ENCODE results near the gene LETM1. TPM values are rescaled to one million over a fixed set of nuclear protein-coding genes. Genes with fewer than 3 reads are reported as not detected.
A peak's percentile ranks its signal among the peaks of the same experiment; 100 is the strongest.

LETM1 gene
- total and polyA plus RNA-seq, 2 donors (not counting 3 experiments of a cell fraction or from before 2014, with no cell fraction given) = 25.6 to 62.5 TPM

GRCh38 chr4:1819816-1820215, 36.1 kb downstream of the LETM1 start:
- intact Hi-C loops (cut with micrococcal nuclease) = no loop called here
- H3K79me2 ChIP-seq (ENCODE audit: control insufficient read depth, insufficient read depth, low read length) = no peaks in the 10 kb centered on the region
- no peak overlapping the region for H3K4me3 ChIP-seq (replicated peaks in 1 of 3; ENCODE audit: insufficient read depth in 1 of 3, low read depth in 1 of 3, low read length in 3 of 3)
- no peaks in the 10 kb centered on the region for H3K9me3 ChIP-seq (replicated peaks; ENCODE audit: control insufficient read depth, insufficient read depth, low read length)
- H4K20me1 ChIP-seq (replicated peaks; ENCODE audit: control insufficient read depth, extremely low read depth, insufficient read depth, low read length) = no peaks in the 10 kb centered on the region
- no peak overlapping the region for H3K27ac ChIP-seq (ENCODE audit: insufficient read depth, low read depth, low read length)
- no peak overlapping the region for H3K9ac ChIP-seq (replicated peaks; ENCODE audit: extremely low read depth, insufficient read depth, low read length)
- ChIA-PET CTCF (interaction anchor here (1.3 to 1.8 kb wide), 4 partner anchors 9 to 91 kb away, joined by 3 to 7 read pairs (median 4); no protein-coding TSS in a partner anchor), POLR2A (no interaction called here)
- BruUV-seq (replicated peaks) = no TSS peak
- no peaks in the 10 kb centered on the region for H3K27me3 ChIP-seq (ENCODE audit: control insufficient read depth in 2 of 2, insufficient read depth in 2 of 2, low read length in 2 of 2)
- no peak overlapping the region for H2AFZ ChIP-seq (ENCODE audit: low read depth, low read length)
- no peaks in the 10 kb centered on the region for H3K4me1 ChIP-seq (ENCODE audit: control insufficient read depth, extremely low read depth, insufficient read depth, low read length)
- TF ChIP-seq GATA2 (IDR thresholded peaks at IDR 0.05; ENCODE audit: insufficient read depth, insufficient read length, low read depth, low read length) (no peak), MYC (IDR thresholded peaks at IDR 0.05; ENCODE audit: low read depth, low read length) (no peak), JUN (IDR thresholded peaks at IDR 0.05; ENCODE audit: borderline replicate concordance, insufficient read depth, insufficient read length, low read depth) (no peak)
- dilution Hi-C loops (cut with MboI; ENCODE audit: extremely low pct_ligation_motif_present, low sequenced_read_pairs) = no loop called here
- H3K4me2 ChIP-seq (ENCODE audit: insufficient read depth, low read length) = no peak overlapping the region
- FAIRE-seq (no peak), DNase-seq (ENCODE audit: low read depth, low spot score) (no peak)
- H3K9me1 ChIP-seq (replicated peaks; ENCODE audit: control insufficient read depth, extremely low read depth, insufficient read depth, low read length) = no peaks in the 10 kb centered on the region
- peaks cover 6 to 40% of the 10 kb centered on the region in 2 experiments for H3K36me3 ChIP-seq (ENCODE audit: control insufficient read depth in 2 of 2, extremely low read depth in 1 of 2, insufficient read depth in 2 of 2, low read length in 2 of 2)

- peak; percentile 62 for FAIRE-seq
- ChIA-PET CTCF (interaction anchor here (0.7 to 1.8 kb wide), 7 partner anchors 8 to 92 kb away, joined by 3 to 7 read pairs (median 4); no protein-coding TSS in a partner anchor), POLR2A (no interaction called here)
- Histone ChIP-seq H3K4me3 (replicated peaks in 1 of 3; ENCODE audit: insufficient read depth in 1 of 3, low read depth in 1 of 3, low read length in 3 of 3) (no peak overlapping the region), H3K9ac (replicated peaks; ENCODE audit: extremely low read depth, insufficient read depth, low read length) (no peak overlapping the region), H3K27me3 (ENCODE audit: control insufficient read depth in 2 of 2, insufficient read depth in 2 of 2, low read length in 2 of 2) (no peaks in the 10 kb centered on the region), H3K79me2 (ENCODE audit: control insufficient read depth, insufficient read depth, low read length) (no peaks in the 10 kb centered on the region), H2AFZ (ENCODE audit: low read depth, low read length) (no peak overlapping the region), H3K4me1 (ENCODE audit: control insufficient read depth, extremely low read depth, insufficient read depth, low read length) (no peaks in the 10 kb centered on the region), H3K27ac (ENCODE audit: insufficient read depth, low read depth, low read length) (no peak overlapping the region), H3K36me3 (ENCODE audit: control insufficient read depth in 2 of 2, extremely low read depth in 1 of 2, insufficient read depth in 2 of 2, low read length in 2 of 2) (peaks cover 6 to 41% of the 10 kb centered on the region in 2 experiments), H3K4me2 (ENCODE audit: insufficient read depth, low read length) (no peak overlapping the region), H3K9me1 (replicated peaks; ENCODE audit: control insufficient read depth, extremely low read depth, insufficient read depth, low read length) (no peaks in the 10 kb centered on the region), H3K9me3 (replicated peaks; ENCODE audit: control insufficient read depth, insufficient read depth, low read length) (no peaks in the 10 kb centered on the region), H4K20me1 (replicated peaks; ENCODE audit: control insufficient read depth, extremely low read depth, insufficient read depth, low read length) (no peaks in the 10 kb centered on the region)
- BruUV-seq (replicated peaks) = no TSS peak
- TF ChIP-seq POLR2A (IDR thresholded peaks at IDR 0.05; ENCODE audit: low read depth, low read length) = no peak
- TF ChIP-seq, protein P1, sequence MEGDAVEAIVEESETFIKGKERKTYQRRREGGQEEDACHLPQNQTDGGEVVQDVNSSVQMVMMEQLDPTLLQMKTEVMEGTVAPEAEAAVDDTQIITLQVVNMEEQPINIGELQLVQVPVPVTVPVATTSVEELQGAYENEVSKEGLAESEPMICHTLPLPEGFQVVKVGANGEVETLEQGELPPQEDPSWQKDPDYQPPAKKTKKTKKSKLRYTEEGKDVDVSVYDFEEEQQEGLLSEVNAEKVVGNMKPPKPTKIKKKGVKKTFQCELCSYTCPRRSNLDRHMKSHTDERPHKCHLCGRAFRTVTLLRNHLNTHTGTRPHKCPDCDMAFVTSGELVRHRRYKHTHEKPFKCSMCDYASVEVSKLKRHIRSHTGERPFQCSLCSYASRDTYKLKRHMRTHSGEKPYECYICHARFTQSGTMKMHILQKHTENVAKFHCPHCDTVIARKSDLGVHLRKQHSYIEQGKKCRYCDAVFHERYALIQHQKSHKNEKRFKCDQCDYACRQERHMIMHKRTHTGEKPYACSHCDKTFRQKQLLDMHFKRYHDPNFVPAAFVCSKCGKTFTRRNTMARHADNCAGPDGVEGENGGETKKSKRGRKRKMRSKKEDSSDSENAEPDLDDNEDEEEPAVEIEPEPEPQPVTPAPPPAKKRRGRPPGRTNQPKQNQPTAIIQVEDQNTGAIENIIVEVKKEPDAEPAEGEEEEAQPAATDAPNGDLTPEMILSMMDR (IDR thresholded peaks at IDR 0.05; ENCODE audit: extremely low read depth in 1 of 2, insufficient read depth in 1 of 2, low read depth in 1 of 2, low read length in 2 of 2) = no peak
- no peak for TF ChIP-seq EZH2 (IDR thresholded peaks at IDR 0.05; ENCODE audit: borderline replicate concordance, low read depth, low read length, severe bottlenecking)
- intact Hi-C loops (cut with micrococcal nuclease) (no loop called here), dilution Hi-C loops (cut with MboI; ENCODE audit: extremely low pct_ligation_motif_present, low sequenced_read_pairs) (no loop called here)
- peak; percentile 55 for DNase-seq (ENCODE audit: low read depth, low spot score)
Measured at GRCh38 chr4:1819284-1819683, 36.7 kb downstream of the LETM1 start.

Data from endothelial cell of umbilical vein (primary cell).